Activated CD4-positive, alpha-beta memory T cell treated with anti-CD3 and anti-CD28 coated beads for 36 hours (primary cell): ENCODE data around the gene STXBP2. TPM values are rescaled to one million over a fixed set of nuclear protein-coding genes. Genes with fewer than 3 reads are reported as not detected.
A peak's percentile ranks its signal among the peaks of the same experiment; 100 is the strongest.

ENCODE experiments used
- CTCF ChIA-PET: fragments of 350-600 bp; sonication (Branson Sonifier 250); formaldehyde crosslinking; loops from one replicate; lab custom pipeline; 2021; ENCODE audit warnings: antibody characterized with exemption, inconsistent platforms; lab: Charles Lee
- POLR2A ChIA-PET: fragments of 350-600 bp; sonication (Branson Sonifier 250); formaldehyde crosslinking; loops from one replicate; lab custom pipeline; 2021; ENCODE audit warnings: antibody characterized with exemption; lab: Charles Lee
- DNase-seq: peaks from one replicate; pipeline ENCODE4 v3.0.0-alpha.2; 2020
- H3K27ac Mint-ChIP-seq: one replicate; pipeline ENCODE4 v1.8.0; 2021; ENCODE audit warnings: mixed read lengths
- H3K27me3 Mint-ChIP-seq: one replicate; pipeline ENCODE4 v1.8.0; 2021; ENCODE audit warnings: mixed read lengths
- H3K36me3 Mint-ChIP-seq: one replicate; pipeline ENCODE4 v1.8.0; 2021; ENCODE audit warnings: mixed read lengths
- H3K4me1 Mint-ChIP-seq: one replicate; pipeline ENCODE4 v1.8.0; 2021; ENCODE audit warnings: low read depth, mixed read lengths
- H3K4me3 Mint-ChIP-seq: one replicate; pipeline ENCODE4 v1.8.0; 2021; ENCODE audit warnings: mild to moderate bottlenecking, mixed read lengths
- H3K9me3 Mint-ChIP-seq: one replicate; pipeline ENCODE4 v1.8.0; 2021; ENCODE audit warnings: mixed read lengths
- intact Hi-C: fragments of 100-400 bp; cut with micrococcal nuclease; formaldehyde crosslinking; loops from one replicate; pipeline ENCODE4 v1.15.1; 2023
- total RNA-seq, 2 experiments: library from RNA; stranded (reverse); gene quantifications; one replicate each; pipeline ENCODE4 v1.2.3, GENCODE V29; 2021

STXBP2 gene
- total RNA-seq, 2 experiments from 2014 or later, result 109 to 111 TPM

DNA sequence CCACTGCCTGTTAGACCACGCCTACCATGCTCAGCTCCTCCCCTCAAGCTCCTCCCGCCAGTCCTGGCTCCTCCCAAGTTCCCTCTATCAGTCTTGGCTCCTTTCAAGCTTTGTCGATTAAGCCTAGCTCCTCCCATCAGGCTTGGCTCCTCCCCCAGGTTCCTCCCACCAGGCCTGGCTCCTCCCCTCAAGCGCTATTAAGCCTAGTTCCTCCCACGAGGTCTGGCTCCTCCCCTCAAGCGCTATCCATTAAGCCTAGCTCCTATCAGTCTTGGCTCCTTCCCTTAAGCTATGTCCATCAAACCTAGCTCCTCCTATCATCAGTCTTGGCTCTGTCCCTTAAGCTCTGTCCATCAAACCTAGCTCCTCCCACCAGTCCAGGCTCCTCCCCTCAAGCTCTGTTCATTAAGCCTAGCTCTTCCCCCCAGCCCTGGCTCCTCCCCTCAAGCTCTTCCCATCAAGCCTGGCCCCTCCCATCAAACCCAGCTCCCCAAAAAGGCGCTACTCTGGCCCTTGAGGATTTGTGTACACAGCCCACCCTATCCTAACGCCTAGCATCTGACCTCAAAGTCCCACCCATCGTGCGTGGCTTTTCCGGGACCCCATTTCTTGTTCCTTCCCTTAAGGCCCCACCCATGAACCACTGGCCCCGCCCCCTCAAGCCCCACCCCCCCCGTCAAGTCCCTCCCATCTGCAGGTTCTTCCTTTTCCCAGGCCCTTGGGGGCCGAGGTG, 31.3 kb upstream of the STXBP2 start:
- CTCF ChIA-PET, result interaction anchor here (2.6 kb wide), 1 partner anchor 37 kb away, joined by 18 read pairs; no protein-coding TSS in a partner anchor

DNA sequence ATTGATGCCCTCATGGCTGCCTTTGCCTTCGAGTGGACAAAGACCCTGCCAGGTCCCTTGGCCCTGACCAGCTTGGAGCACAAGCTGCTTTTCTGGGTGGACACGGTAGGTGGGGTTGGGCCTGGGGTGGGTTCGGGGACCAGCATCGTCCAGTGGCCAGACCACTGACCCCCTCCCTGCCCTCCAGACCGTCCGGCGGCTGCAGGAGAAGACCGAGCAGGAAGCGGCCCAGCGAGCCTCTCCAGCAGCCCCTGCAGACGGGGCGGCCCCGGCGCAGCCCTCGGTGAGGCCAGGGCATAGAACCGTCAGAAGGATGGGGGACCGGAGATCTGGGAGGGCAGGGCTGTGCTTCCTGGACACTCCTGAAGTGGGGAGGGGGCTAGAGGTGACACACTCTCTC, 30.6 kb upstream of the STXBP2 start:
- intact Hi-C loops, result no loop called here
- Mint-ChIP-seq H3K27ac (no peak overlapping the region), H3K4me3 (no peak overlapping the region), H3K27me3 (peaks cover 10% of the 10 kb centered on the region), H3K36me3 (no peaks in the 10 kb centered on the region), H3K9me3 (no peaks in the 10 kb centered on the region), H3K4me1 (no peaks in the 10 kb centered on the region)
- ChIA-PET POLR2A (no interaction called here), CTCF (interaction anchor here (2.6 kb wide), 1 partner anchor 38 kb away, joined by 18 read pairs; no protein-coding TSS in a partner anchor)
- DNase-seq, result no peak

More for the DNA sequence above, 31.3 kb upstream of the STXBP2 start:
- DNase-seq, result peak; percentile 49
- H3K36me3 Mint-ChIP-seq, result no peaks in the 10 kb centered on the region
- no peak overlapping the region for H3K4me3 Mint-ChIP-seq
- intact Hi-C loops, result no loop called here
- peaks cover 12% of the 10 kb centered on the region for H3K27me3 Mint-ChIP-seq
- H3K4me1 Mint-ChIP-seq, result no peaks in the 10 kb centered on the region
- POLR2A ChIA-PET, result no interaction called here
- no peaks in the 10 kb centered on the region for H3K9me3 Mint-ChIP-seq
- no peak overlapping the region for H3K27ac Mint-ChIP-seq

DNA sequence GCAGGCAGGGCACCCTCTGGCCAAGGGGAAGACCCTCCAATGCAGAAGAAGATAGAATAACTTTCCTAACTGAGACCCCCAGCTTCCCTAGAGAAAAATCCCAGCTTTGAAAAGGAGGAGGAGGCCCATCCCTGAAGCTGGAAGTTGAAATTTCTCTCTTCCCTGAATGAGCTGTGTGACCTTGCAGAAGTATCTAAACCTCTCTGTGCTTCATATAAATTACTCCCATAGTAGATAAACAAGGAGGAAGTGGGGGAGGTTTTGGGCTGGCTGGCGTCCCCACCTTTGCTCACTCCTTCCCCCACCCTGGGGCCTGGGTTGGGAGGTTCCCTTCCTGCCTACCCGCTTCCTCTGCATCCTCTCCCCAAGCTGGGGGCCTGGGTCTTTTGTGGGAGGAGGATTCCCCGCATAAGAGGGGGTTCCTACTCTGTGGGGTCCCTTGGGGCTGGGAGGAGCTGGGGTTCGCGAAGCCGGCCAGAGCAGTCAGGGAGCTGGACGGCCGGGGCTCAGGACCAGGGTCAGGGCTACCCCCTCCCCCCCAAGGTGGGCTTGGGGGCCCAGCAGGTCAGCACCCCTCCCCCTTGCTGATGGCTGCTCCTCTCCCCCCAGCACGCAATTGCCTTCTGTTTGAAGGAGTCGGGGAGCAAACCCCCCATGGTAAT, 29.6 kb upstream of the STXBP2 start:
- ChIA-PET POLR2A (no interaction called here), CTCF (interaction anchor here (2.6 kb wide), 1 partner anchor 39 kb away, joined by 18 read pairs; no protein-coding TSS in a partner anchor)
- DNase-seq, result no peak
- Mint-ChIP-seq H3K27ac (no peak overlapping the region), H3K36me3 (no peaks in the 10 kb centered on the region), H3K4me3 (no peak overlapping the region), H3K9me3 (no peaks in the 10 kb centered on the region), H3K4me1 (no peaks in the 10 kb centered on the region), H3K27me3 (peaks cover 6% of the 10 kb centered on the region)
- intact Hi-C loops, result no loop called here

DNA sequence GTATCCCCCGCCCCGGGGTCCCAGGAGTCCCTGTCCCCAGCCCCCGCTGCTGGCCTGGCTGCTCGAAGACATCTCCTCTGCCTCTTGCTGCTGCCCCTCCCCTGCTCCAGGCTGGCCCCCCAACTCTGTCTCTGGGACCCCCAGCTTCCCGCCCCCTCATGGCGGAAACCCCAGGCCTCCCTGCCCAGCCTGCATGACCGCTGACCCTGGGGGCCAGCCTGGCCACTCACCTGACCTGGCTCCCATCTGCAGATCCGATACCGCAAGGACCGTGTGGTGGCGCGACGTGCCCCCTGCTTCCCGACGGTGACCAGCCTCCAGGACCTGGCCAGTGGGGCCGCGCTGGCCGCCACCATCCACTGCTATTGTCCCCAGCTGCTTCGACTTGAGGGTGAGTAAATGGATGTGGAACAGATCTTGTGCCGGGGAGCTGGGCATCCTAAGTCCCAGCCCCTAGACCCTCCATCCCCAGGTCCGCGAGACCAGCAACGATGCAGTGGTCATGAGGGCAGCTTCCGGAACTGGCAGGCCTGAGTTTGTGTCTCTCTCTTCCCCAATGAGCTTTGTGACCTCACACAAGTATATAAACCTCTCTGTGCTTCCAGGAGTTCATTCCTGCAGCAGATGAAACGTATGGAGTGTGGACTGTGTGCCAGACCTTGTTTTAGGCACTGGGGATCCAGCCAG, 28.9 kb upstream of the STXBP2 start:
- DNase-seq, result no peak
- Mint-ChIP-seq H3K4me3 (no peak overlapping the region), H3K4me1 (no peaks in the 10 kb centered on the region), H3K36me3 (no peaks in the 10 kb centered on the region), H3K27ac (no peak overlapping the region), H3K9me3 (no peaks in the 10 kb centered on the region), H3K27me3 (peaks cover 6% of the 10 kb centered on the region)
- ChIA-PET CTCF (interaction anchor here (1.0 kb wide), 1 partner anchor 40 kb away, joined by 3 read pairs; no protein-coding TSS in a partner anchor), POLR2A (no interaction called here)
- intact Hi-C loops, result no loop called here

GRCh38 chr19:7610491-7611240, 26.2 kb upstream of the STXBP2 start:
- DNase-seq, result no peak
- POLR2A ChIA-PET, result interaction anchor here (0.6 kb wide), 1 partner anchor 388 kb away, joined by 3 read pairs; no protein-coding TSS in a partner anchor
- H3K4me1 Mint-ChIP-seq, result no peaks in the 10 kb centered on the region
- H3K4me3 Mint-ChIP-seq, result no peak overlapping the region
- H3K27ac Mint-ChIP-seq, result no peak overlapping the region
- H3K27me3 Mint-ChIP-seq, result no peaks in the 10 kb centered on the region
- no peaks in the 10 kb centered on the region for H3K9me3 Mint-ChIP-seq
- intact Hi-C loops, result no loop called here
- no peaks in the 10 kb centered on the region for H3K36me3 Mint-ChIP-seq
- CTCF ChIA-PET, result no interaction called here

DNA sequence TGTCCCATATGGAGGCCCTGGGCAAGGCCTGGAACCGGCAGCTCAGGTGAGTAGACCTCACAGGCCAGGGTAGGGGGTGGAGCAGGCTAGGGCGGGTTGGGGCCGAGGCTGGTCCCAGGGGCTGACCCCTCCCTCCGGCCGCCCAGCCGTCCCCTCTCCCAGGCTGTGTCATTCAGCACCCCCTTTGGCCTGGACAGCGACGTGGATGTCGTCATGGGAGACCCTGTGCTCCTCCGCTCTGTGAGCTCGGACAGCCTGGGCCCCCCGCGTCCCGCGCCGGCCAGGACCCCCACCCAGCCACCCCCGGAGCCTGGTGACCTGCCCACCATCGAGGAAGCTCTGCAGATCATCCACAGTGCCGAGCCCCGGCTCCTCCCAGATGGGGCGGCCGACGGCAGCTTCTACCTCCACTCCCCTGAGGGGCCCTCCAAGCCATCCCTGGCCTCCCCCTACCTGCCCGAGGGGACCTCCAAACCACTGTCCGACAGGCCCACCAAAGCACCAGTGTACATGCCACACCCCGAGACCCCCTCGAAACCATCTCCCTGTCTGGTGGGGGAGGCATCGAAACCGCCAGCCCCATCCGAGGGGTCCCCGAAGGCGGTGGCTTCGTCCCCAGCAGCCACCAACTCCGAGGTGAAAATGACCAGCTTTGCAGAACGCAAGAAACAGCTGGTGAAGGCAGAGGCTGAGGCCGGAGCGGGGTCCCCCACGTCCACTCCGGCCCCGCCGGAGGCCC, 25.2 kb upstream of the STXBP2 start:
- H3K27me3 Mint-ChIP-seq, result no peaks in the 10 kb centered on the region
- DNase-seq, result no peak
- CTCF ChIA-PET, result interaction anchor here (0.7 kb wide), 1 partner anchor 195 kb away, joined by 4 read pairs; no protein-coding TSS in a partner anchor

GRCh38 chr19:7612282-7613274, 24.3 kb upstream of the STXBP2 start:
- POLR2A ChIA-PET, result no interaction called here
- Mint-ChIP-seq H3K27me3 (no peaks in the 10 kb centered on the region), H3K4me1 (no peaks in the 10 kb centered on the region), H3K9me3 (no peaks in the 10 kb centered on the region), H3K36me3 (peaks cover 6% of the 10 kb centered on the region), H3K4me3 (no peak overlapping the region), H3K27ac (no peak overlapping the region)
- intact Hi-C loops, result no loop called here
- no peak for DNase-seq
- CTCF ChIA-PET, result interaction anchor here (0.7 kb wide), 1 partner anchor 194 kb away, joined by 4 read pairs; no protein-coding TSS in a partner anchor

More for the DNA sequence above, 25.2 kb upstream of the STXBP2 start:
- intact Hi-C loops, result no loop called here
- Mint-ChIP-seq H3K4me3 (no peak overlapping the region), H3K36me3 (no peaks in the 10 kb centered on the region), H3K4me1 (no peaks in the 10 kb centered on the region), H3K9me3 (no peaks in the 10 kb centered on the region), H3K27ac (no peak overlapping the region)
- POLR2A ChIA-PET, result no interaction called here

DNA sequence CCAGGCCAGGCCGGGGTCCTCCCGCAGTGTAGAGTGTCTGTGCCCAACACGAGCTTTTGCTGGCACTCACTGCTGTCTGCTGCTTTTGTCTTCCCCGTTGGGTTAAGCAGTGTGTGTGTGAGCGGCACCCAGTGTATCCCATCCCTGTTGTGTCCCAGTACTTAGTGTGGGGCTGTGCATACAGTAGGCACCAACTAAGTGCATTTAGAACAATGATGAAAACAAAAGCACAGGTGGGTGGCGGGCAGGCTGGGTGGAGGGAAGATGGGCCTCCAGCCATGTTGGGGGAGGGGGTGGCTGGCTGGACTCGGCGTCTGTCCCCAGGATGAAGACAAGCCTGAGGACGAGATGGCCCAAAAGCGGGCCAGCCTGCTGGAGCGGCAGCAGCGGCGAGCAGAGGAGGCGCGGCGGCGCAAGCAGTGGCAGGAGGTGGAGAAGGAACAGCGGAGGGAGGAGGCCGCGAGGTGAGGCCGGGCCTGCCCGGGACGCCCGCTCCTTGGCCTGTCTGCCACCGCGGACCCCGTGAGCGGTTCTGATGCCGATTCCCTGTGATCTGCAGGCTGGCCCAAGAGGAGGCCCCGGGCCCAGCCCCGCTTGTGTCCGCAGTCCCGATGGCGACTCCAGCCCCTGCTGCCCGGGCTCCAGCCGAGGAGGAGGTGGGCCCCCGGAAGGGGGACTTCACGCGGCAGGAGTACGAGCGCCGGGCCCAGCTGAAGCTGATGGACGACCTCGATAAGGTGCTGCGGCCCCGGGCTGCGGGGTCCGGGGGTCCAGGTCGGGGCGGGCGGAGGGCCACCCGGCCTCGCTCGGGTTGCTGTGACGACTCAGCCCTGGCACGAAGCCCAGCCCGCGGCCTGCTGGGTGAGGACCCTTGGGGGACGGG, 21.8 kb upstream of the STXBP2 start:
- ChIA-PET POLR2A (no interaction called here), CTCF (no interaction called here)
- H3K27ac Mint-ChIP-seq, result no peak overlapping the region
- H3K27me3 Mint-ChIP-seq, result no peaks in the 10 kb centered on the region
- H3K36me3 Mint-ChIP-seq, result peaks cover 21% of the 10 kb centered on the region
- no peaks in the 10 kb centered on the region for H3K9me3 Mint-ChIP-seq
- no peak overlapping the region for H3K4me3 Mint-ChIP-seq
- intact Hi-C loops, result no loop called here
- no peaks in the 10 kb centered on the region for H3K4me1 Mint-ChIP-seq
- no peak for DNase-seq

DNA sequence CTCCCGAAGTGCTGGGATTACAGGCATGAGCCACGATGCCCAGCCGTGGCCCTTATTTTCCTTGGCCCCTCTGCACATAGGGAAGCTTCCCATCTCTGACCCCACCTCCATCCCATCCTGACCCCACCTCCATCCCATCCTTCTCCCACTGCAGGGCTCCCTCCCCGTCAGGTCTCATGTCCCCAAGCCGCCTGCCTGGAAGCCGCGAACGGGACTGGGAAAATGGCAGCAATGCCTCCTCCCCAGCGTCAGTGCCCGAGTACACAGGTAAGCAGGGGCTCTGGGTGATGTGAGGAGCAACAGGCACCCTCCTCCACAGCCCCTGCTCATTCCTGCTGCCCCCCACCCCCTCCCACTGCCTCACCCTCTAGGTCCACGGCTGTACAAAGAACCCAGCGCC, 19.7 kb upstream of the STXBP2 start:
- POLR2A ChIA-PET, result no interaction called here
- H3K27me3 Mint-ChIP-seq, result no peaks in the 10 kb centered on the region
- intact Hi-C loops, result no loop called here

GRCh38 chr19:7617735-7618134, 19.2 kb upstream of the STXBP2 start:
- Mint-ChIP-seq H3K27me3 (no peaks in the 10 kb centered on the region), H3K36me3 (peaks cover 29% of the 10 kb centered on the region), H3K4me3 (no peak overlapping the region), H3K4me1 (no peaks in the 10 kb centered on the region), H3K27ac (no peak overlapping the region), H3K9me3 (no peaks in the 10 kb centered on the region)
- ChIA-PET CTCF (no interaction called here), POLR2A (no interaction called here)
- intact Hi-C loops, result no loop called here
- DNase-seq, result no peak

More for the DNA sequence above, 19.7 kb upstream of the STXBP2 start:
- Mint-ChIP-seq H3K4me3 (no peak overlapping the region), H3K27ac (no peak overlapping the region), H3K4me1 (no peaks in the 10 kb centered on the region), H3K9me3 (no peaks in the 10 kb centered on the region), H3K36me3 (peaks cover 28% of the 10 kb centered on the region)
- CTCF ChIA-PET, result no interaction called here
- no peak for DNase-seq
